ENCODE results near the gene IFITM5. TPM values are rescaled to one million over a fixed set of nuclear protein-coding genes. Genes with fewer than 3 reads are reported as not detected.

IFITM5 gene
- polyA plus RNA-seq, 1 donor from 2014 or later: not detected

- no peaks in the 10 kb centered on the region for H4K20me1 ChIP-seq (ENCODE audit: insufficient read depth)
- H3K36me3 ChIP-seq (ENCODE audit: insufficient read depth, low read length): no peaks in the 10 kb centered on the region
- H3K4me3 ChIP-seq (ENCODE audit: low read length): no peak overlapping the region
- H3K9me3 ChIP-seq (ENCODE audit: low read length): no peaks in the 10 kb centered on the region
- H3K9me2 ChIP-seq (ENCODE audit: insufficient read depth, low read length): no peaks in the 10 kb centered on the region
- no peak overlapping the region for H3K27ac ChIP-seq (ENCODE audit: low read length)
- no peak overlapping the region for H3K9ac ChIP-seq (ENCODE audit: low read length)
- H3K79me2 ChIP-seq (replicated peaks; ENCODE audit: insufficient read depth, low read length): no peaks in the 10 kb centered on the region
- no peak overlapping the region for H3K4me2 ChIP-seq (ENCODE audit: low read length)
- H3K27me3 ChIP-seq (ENCODE audit: insufficient read depth, low read depth, low read length): no peaks in the 10 kb centered on the region
- H3F3A ChIP-seq (ENCODE audit: insufficient read depth, low read length, poor library complexity, severe bottlenecking): no peaks in the 10 kb centered on the region
- TF ChIP-seq REST (IDR thresholded peaks at IDR 0.05; ENCODE audit: borderline replicate concordance) (no peak), EP300 (conservative IDR thresholded peaks at IDR 0.05; ENCODE audit: poor library complexity, severe bottlenecking) (no peak), MXI1 (conservative IDR thresholded peaks at IDR 0.05; ENCODE audit: poor library complexity, severe bottlenecking) (no peak), POLR2AphosphoS5 (IDR thresholded peaks at IDR 0.05) (no peak), TAF1 (IDR thresholded peaks at IDR 0.05; ENCODE audit: low read depth) (no peak), CTCF (IDR thresholded peaks at IDR 0.05; ENCODE audit: poor library complexity, severe bottlenecking) (no peak), RAD21 (conservative IDR thresholded peaks at IDR 0.05) (no peak), EZH2 (IDR thresholded peaks at IDR 0.05; ENCODE audit: borderline replicate concordance, insufficient read depth, low read length, poor library complexity, severe bottlenecking) (no peak), SMC3 (conservative IDR thresholded peaks at IDR 0.05; ENCODE audit: poor library complexity) (no peak)
- H2AFZ ChIP-seq (ENCODE audit: low read depth, low read length): no peak overlapping the region
Observed at GRCh38 chr11:299951-300735, 817 bp upstream of the IFITM5 start.

- no peaks in the 10 kb centered on the region for H3K9me3 ChIP-seq (ENCODE audit: low read length)
- TF ChIP-seq EZH2 (IDR thresholded peaks at IDR 0.05; ENCODE audit: borderline replicate concordance, insufficient read depth, low read length, poor library complexity, severe bottlenecking) (no peak), TAF1 (IDR thresholded peaks at IDR 0.05; ENCODE audit: low read depth) (no peak), MXI1 (conservative IDR thresholded peaks at IDR 0.05; ENCODE audit: poor library complexity, severe bottlenecking) (no peak), POLR2AphosphoS5 (IDR thresholded peaks at IDR 0.05) (no peak), REST (IDR thresholded peaks at IDR 0.05; ENCODE audit: borderline replicate concordance) (no peak), EP300 (conservative IDR thresholded peaks at IDR 0.05; ENCODE audit: poor library complexity, severe bottlenecking) (no peak), CTCF (IDR thresholded peaks at IDR 0.05; ENCODE audit: poor library complexity, severe bottlenecking) (no peak), RAD21 (conservative IDR thresholded peaks at IDR 0.05) (no peak), SMC3 (conservative IDR thresholded peaks at IDR 0.05; ENCODE audit: poor library complexity) (no peak)
Observed at GRCh38 chr11:298406-299065, 790 bp downstream of the IFITM5 start.

More at GRCh38 chr11:298406-299065, 790 bp downstream of the IFITM5 start:
- no peaks in the 10 kb centered on the region for H3K36me3 ChIP-seq (ENCODE audit: insufficient read depth, low read length)
- no peaks in the 10 kb centered on the region for H3K79me2 ChIP-seq (replicated peaks; ENCODE audit: insufficient read depth, low read length)
- no peak overlapping the region for H3K4me2 ChIP-seq (ENCODE audit: low read length)
- no peaks in the 10 kb centered on the region for H3F3A ChIP-seq (ENCODE audit: insufficient read depth, low read length, poor library complexity, severe bottlenecking)
- H3K27me3 ChIP-seq (ENCODE audit: insufficient read depth, low read depth, low read length): no peaks in the 10 kb centered on the region
- no peaks in the 10 kb centered on the region for H3K9me2 ChIP-seq (ENCODE audit: insufficient read depth, low read length)
- no peak overlapping the region for H3K27ac ChIP-seq (ENCODE audit: low read length)
- no peak overlapping the region for H2AFZ ChIP-seq (ENCODE audit: low read depth, low read length)
- H4K20me1 ChIP-seq (ENCODE audit: insufficient read depth): no peaks in the 10 kb centered on the region
- H3K4me3 ChIP-seq (ENCODE audit: low read length): no peak overlapping the region
- no peak overlapping the region for H3K9ac ChIP-seq (ENCODE audit: low read length)
